ENCODE measurements around the gene ILK. TPM values are rescaled to one million over a fixed set of nuclear protein-coding genes. Genes with fewer than 3 reads are reported as not detected.

Gene ILK
- total and polyA plus RNA-seq, 2 donors (not counting 3 experiments of a cell fraction or from before 2014, with no cell fraction given), result 221 to 296 TPM

DNA sequence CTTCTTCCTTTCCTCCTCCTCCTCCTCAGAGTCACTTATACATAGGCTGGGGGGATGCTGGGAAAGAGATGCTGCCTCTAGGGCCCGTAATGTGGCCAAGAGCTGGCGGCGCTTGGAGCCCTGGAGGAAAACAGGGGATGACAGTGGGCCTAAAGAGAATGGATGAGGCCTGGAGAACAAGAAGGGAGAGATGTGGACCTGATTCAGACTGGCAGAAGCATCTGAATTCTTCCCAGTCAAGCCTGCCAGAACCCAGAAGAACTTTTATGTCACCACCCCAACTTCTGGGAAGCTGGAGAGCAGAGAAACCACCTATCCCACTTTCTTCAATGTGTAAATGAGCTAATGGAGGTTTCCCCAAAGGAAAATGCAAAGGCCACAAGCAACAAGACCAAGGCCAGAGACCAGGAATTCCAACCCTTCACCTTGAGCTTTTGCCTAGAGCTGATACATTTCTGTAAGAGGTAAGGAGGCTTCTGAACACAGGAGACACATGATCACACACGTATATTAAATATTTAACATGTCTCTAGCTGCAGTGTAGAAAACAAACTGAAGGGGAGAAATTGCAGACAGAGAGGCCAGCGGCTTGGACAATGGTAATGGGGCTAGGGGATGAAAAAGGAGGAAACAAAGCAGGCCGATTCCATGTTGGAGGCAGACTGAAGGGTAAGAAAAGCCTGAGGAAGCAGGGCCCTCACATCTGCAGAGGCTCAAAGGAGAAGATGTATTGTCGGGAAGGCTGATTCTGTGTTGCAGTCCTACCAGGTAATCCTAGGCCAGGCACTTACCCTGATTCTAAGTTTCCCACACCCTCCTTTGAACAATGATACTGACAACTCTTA, 1.3 kb upstream of the ILK start:
- Histone ChIP-seq H3K4me3 (replicated peaks in 1 of 3; ENCODE audit: insufficient read depth in 1 of 3, low read depth in 1 of 3, low read length in 3 of 3) (peak overlapping the region; percentile 62 to 97 (median 90)), H3K9me3 (replicated peaks; ENCODE audit: control insufficient read depth, insufficient read depth, low read length) (no peaks in the 10 kb centered on the region), H3K4me1 (ENCODE audit: control insufficient read depth, extremely low read depth, insufficient read depth, low read length) (peaks cover 32% of the 10 kb centered on the region), H2AFZ (ENCODE audit: low read depth, low read length) (no peak overlapping the region), H3K9ac (replicated peaks; ENCODE audit: extremely low read depth, insufficient read depth, low read length) (peak overlapping the region; percentile 79), H3K4me2 (ENCODE audit: insufficient read depth, low read length) (peak overlapping the region; percentile 90), H3K27me3 (ENCODE audit: control insufficient read depth in 2 of 2, insufficient read depth in 2 of 2, low read length in 2 of 2) (no peaks in the 10 kb centered on the region), H3K79me2 (ENCODE audit: control insufficient read depth, insufficient read depth, low read length) (peaks cover 79% of the 10 kb centered on the region), H4K20me1 (replicated peaks; ENCODE audit: control insufficient read depth, extremely low read depth, insufficient read depth, low read length) (peaks cover 3% of the 10 kb centered on the region), H3K36me3 (ENCODE audit: control insufficient read depth in 2 of 2, extremely low read depth in 1 of 2, insufficient read depth in 2 of 2, low read length in 2 of 2) (peaks cover 22% of the 10 kb centered on the region in 2 experiments), H3K27ac (ENCODE audit: insufficient read depth, low read depth, low read length) (peak overlapping the region; percentile 37), H3K9me1 (replicated peaks; ENCODE audit: control insufficient read depth, extremely low read depth, insufficient read depth, low read length) (no peaks in the 10 kb centered on the region)
- ChIA-PET CTCF (interaction anchor here (0.6 to 7.7 kb wide), 10 partner anchors 9 to 223 kb away, joined by 3 to 122 read pairs (median 6); partner anchors contain the start of genes MRPL17, TAF10 and TPP1), POLR2A (no interaction called here)
- no peak for TF ChIP-seq JUN (IDR thresholded peaks at IDR 0.05; ENCODE audit: borderline replicate concordance, insufficient read depth, insufficient read length, low read depth)
- TF ChIP-seq EZH2 (IDR thresholded peaks at IDR 0.05; ENCODE audit: borderline replicate concordance, low read depth, low read length, severe bottlenecking), result no peak
- TF ChIP-seq, protein P1, sequence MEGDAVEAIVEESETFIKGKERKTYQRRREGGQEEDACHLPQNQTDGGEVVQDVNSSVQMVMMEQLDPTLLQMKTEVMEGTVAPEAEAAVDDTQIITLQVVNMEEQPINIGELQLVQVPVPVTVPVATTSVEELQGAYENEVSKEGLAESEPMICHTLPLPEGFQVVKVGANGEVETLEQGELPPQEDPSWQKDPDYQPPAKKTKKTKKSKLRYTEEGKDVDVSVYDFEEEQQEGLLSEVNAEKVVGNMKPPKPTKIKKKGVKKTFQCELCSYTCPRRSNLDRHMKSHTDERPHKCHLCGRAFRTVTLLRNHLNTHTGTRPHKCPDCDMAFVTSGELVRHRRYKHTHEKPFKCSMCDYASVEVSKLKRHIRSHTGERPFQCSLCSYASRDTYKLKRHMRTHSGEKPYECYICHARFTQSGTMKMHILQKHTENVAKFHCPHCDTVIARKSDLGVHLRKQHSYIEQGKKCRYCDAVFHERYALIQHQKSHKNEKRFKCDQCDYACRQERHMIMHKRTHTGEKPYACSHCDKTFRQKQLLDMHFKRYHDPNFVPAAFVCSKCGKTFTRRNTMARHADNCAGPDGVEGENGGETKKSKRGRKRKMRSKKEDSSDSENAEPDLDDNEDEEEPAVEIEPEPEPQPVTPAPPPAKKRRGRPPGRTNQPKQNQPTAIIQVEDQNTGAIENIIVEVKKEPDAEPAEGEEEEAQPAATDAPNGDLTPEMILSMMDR (IDR thresholded peaks at IDR 0.05; ENCODE audit: extremely low read depth in 1 of 2, insufficient read depth in 1 of 2, low read depth in 1 of 2, low read length in 2 of 2), result no peak
- TF ChIP-seq FOS (IDR thresholded peaks at IDR 0.05; ENCODE audit: borderline replicate concordance, insufficient read depth, low read length), result no peak
- TF ChIP-seq POLR2AphosphoS5 (IDR thresholded peaks at IDR 0.05; ENCODE audit: insufficient read depth, low read depth, low read length), result no peak
- no peak for TF ChIP-seq GATA2 (IDR thresholded peaks at IDR 0.05; ENCODE audit: insufficient read depth, insufficient read length, low read depth, low read length)
- TF ChIP-seq MYC (IDR thresholded peaks at IDR 0.05; ENCODE audit: low read depth, low read length), result no peak
- TF ChIP-seq POLR2A (IDR thresholded peaks at IDR 0.05; ENCODE audit: low read depth, low read length), result no peak
- TF ChIP-seq, protein P2, sequence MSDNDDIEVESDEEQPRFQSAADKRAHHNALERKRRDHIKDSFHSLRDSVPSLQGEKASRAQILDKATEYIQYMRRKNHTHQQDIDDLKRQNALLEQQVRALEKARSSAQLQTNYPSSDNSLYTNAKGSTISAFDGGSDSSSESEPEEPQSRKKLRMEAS (IDR thresholded peaks at IDR 0.05; ENCODE audit: insufficient read depth, insufficient read length), result no peak
- FAIRE-seq (no peak), DNase-seq (ENCODE audit: low read depth, low spot score) (no peak)
- intact Hi-C loops (cut with micrococcal nuclease) (no loop called here), dilution Hi-C loops (cut with MboI; ENCODE audit: extremely low pct_ligation_motif_present, low sequenced_read_pairs) (no loop called here)
- no TSS peak for BruUV-seq (replicated peaks)

All from endothelial cell of umbilical vein (primary cell).